Measurements from ENCODE around the gene PLA2G3.

- TF ChIP-seq CTCF (conservative IDR thresholded peaks at IDR 0.05; ENCODE audit: low read depth in 2 of 2) = peak; percentile 71 to 87
- peak; percentile 83 for TF ChIP-seq POLR2AphosphoS5 (IDR thresholded peaks at IDR 0.05; ENCODE audit: low read depth)
Observed at GRCh38 chr22:31084811-31085492, 55.4 kb downstream of the PLA2G3 start.

Measured in GM23338 (cell line).